K562 (cell line): ENCODE data around the gene COP1. TPM values are rescaled to one million over a fixed set of nuclear protein-coding genes. Genes with fewer than 3 reads are reported as not detected.
A peak's percentile ranks its signal among the peaks of the same experiment; 100 is the strongest.

Experiments used
- ATAC-seq: fragments of 200-7000 bp; cut with Tn5 transposase; 3 replicates; pipeline ENCODE4 v1.9.1; 2020; ENCODE audit warnings: moderate library complexity
- BruUV-seq: library from RNA; stranded (reverse); fragments of 400-500 nt; replicated peaks from 2 replicates; lab custom pipeline; 2021; lab: Mats Ljungman, UMichigan
- CTCF ChIA-PET: fragments of 300-600 bp; formaldehyde crosslinking; extraction: SDS; loops from one replicate; lab custom pipeline; 2021; ENCODE audit warnings: low intra/inter-chr PET ratio; lab: Yijun Ruan, JAX
- POLR2A ChIA-PET: fragments of 300-600, 350-650 bp; sonication (Branson Sonifier 250); formaldehyde crosslinking; extraction: SDS; loops from one replicate; lab custom pipeline; 2021; ENCODE audit warnings: antibody characterized with exemption, inconsistent platforms; lab: Yijun Ruan, JAX
- DNase-seq, 4 experiments: peaks; one replicate each; pipeline versions ENCODE4 v3.0.0 to v3.0.0-alpha.2; 2011 to 2018; ENCODE audit warnings: low spot score in 3 of 4, mixed read lengths in 3 of 4; ENCODE audit errors: extremely low read depth in 1 of 4
- FAIRE-seq: peaks from 2 replicates; lab custom pipeline; 2011; peaks lifted over from hg19 to GRCh38; lab: Jason Lieb, UNC
- H2AFZ ChIP-seq: 2 replicates; pipeline ENCODE4 v1.6.0; 2011; ENCODE audit warnings: low read depth, low read length, control low read depth, inconsistent platforms
- H3K27ac ChIP-seq: fragments of 200-600 bp; 3 replicates; pipeline ENCODE4 v1.8.0; 2011; ENCODE audit warnings: low read depth, mild to moderate bottlenecking, control low read depth, inconsistent platforms, low read length, moderate library complexity, mixed read lengths; ENCODE audit errors: extremely low read depth
- H3K27me3 ChIP-seq, 2 experiments: fragments of 300-600 bp in 1 of 2; 2 replicates in 1 of 2; 3 replicates in 1 of 2; pipeline versions ENCODE4 v1.6.0 to v1.8.0; 2011; ENCODE audit warnings: inconsistent platforms in 2 of 2, low read length in 2 of 2, mild to moderate bottlenecking in 1 of 2, mixed read lengths in 1 of 2, moderate library complexity in 1 of 2; ENCODE audit not compliant: control insufficient read depth in 2 of 2, insufficient read depth in 2 of 2
- H3K36me3 ChIP-seq: fragments of 300-600 bp; 3 replicates; pipeline ENCODE4 v1.8.0; 2011; ENCODE audit warnings: mild to moderate bottlenecking, low read length, inconsistent platforms; ENCODE audit not compliant: control insufficient read depth, insufficient read depth
- H3K4me1 ChIP-seq, 2 experiments: fragments of 200-600 bp in 1 of 2; replicated peaks in 1 of 2; 2 replicates in 1 of 2; 3 replicates in 1 of 2; pipeline versions ENCODE4 v1.5.1 to v1.8.0; 2011; ENCODE audit warnings: inconsistent platforms in 2 of 2, low read length in 2 of 2, mild to moderate bottlenecking in 1 of 2, mixed read lengths in 1 of 2, moderate library complexity in 1 of 2; ENCODE audit not compliant: control insufficient read depth in 2 of 2, insufficient read depth in 2 of 2
- H3K4me2 ChIP-seq: 2 replicates; pipeline ENCODE4 v1.6.1; 2011; ENCODE audit warnings: low read length, control low read depth, inconsistent platforms, mixed read lengths; ENCODE audit not compliant: insufficient read depth
- H3K4me3 ChIP-seq: fragments of 200-600 bp; sonication (generic), shearing (Covaris generic); 2 replicates; pipeline ENCODE4 v1.5.1; 2016; ENCODE audit warnings: control low read depth, inconsistent platforms
- H3K79me2 ChIP-seq: fragments of 200-600 bp; 3 replicates; pipeline ENCODE4 v1.8.0; 2011; ENCODE audit warnings: low read length, inconsistent platforms; ENCODE audit not compliant: control insufficient read depth, insufficient read depth
- H3K9ac ChIP-seq, 2 experiments: 2 replicates each; pipeline versions ENCODE4 v1.6.0 to v1.6.1; 2011; ENCODE audit warnings: low read depth in 2 of 2, low read length in 2 of 2, control low read depth in 1 of 2, inconsistent platforms in 1 of 2, mild to moderate bottlenecking in 1 of 2, mixed read lengths in 1 of 2; ENCODE audit not compliant: insufficient read depth in 1 of 2
- H3K9me1 ChIP-seq: one replicate; pipeline ENCODE4 v1.6.0; 2011; ENCODE audit warnings: inconsistent platforms, mild to moderate bottlenecking, low read length, moderate library complexity; ENCODE audit not compliant: control insufficient read depth, insufficient read depth
- H3K9me3 ChIP-seq: replicated peaks from 2 replicates; pipeline ENCODE4 v1.5.1; 2011; ENCODE audit warnings: low read depth, low read length, inconsistent platforms; ENCODE audit not compliant: control insufficient read depth, insufficient read depth
- H4K20me1 ChIP-seq: replicated peaks from 2 replicates; pipeline ENCODE4 v1.6.1; 2011; ENCODE audit warnings: low read length, inconsistent platforms, mixed read lengths; ENCODE audit not compliant: control insufficient read depth, insufficient read depth
- ARID1B ChIP-seq: fragments of 450-650 bp; IDR thresholded peaks from 2 replicates; pipeline ENCODE4 v1.6.1; 2016; ENCODE audit warnings: antibody characterized with exemption, mild to moderate bottlenecking, inconsistent platforms
- ATF3 ChIP-seq, 2 experiments: fragments of 450-650 bp in 1 of 2; sonication (generic) in 1 of 2; formaldehyde crosslinking in 1 of 2; IDR thresholded peaks in 1 of 2; conservative IDR thresholded peaks in 1 of 2; 2 replicates each; pipeline versions ENCODE4 v1.6.1 to v1.8.1; 2016 to 2023; ENCODE audit warnings: mild to moderate bottlenecking in 2 of 2, moderate library complexity in 2 of 2, inconsistent platforms in 1 of 2, missing genetic modification reagents in 1 of 2
- ATF7 ChIP-seq: fragments of 450-650 bp; IDR thresholded peaks from 2 replicates; pipeline ENCODE4 v1.7.1; 2014; ENCODE audit warnings: mild to moderate bottlenecking, moderate library complexity
- CCNT2 ChIP-seq: IDR thresholded peaks from 2 replicates; pipeline ENCODE4 v1.6.1; 2011; ENCODE audit warnings: borderline replicate concordance, low read depth, mild to moderate bottlenecking, moderate library complexity, mixed read lengths, low read length; ENCODE audit not compliant: insufficient read length; ENCODE audit errors: extremely low read depth
- CEBPB ChIP-seq: fragments of 450-650 bp; IDR thresholded peaks from 2 replicates; pipeline ENCODE4 v1.6.1; 2016; ENCODE audit warnings: missing genetic modification characterization, missing compliant biosample characterization
- CEBPG ChIP-seq, 3 experiments: fragments of 200-800 bp in 1 of 3; sonication (Bioruptor generic) in 1 of 3; sonication (generic) in 1 of 3; formaldehyde crosslinking in 1 of 3; IDR thresholded peaks in 2 of 3; conservative IDR thresholded peaks in 1 of 3; 2 replicates each; pipeline versions ENCODE4 v1.6.1 to v1.8.0; 2016 to 2022; ENCODE audit warnings: missing compliant biosample characterization in 2 of 3, missing genetic modification characterization in 2 of 3, mild to moderate bottlenecking in 1 of 3, missing genetic modification reagents in 1 of 3
- CREM ChIP-seq: IDR thresholded peaks from 2 replicates; pipeline ENCODE4 v1.6.1; 2014; ENCODE audit warnings: antibody characterized with exemption, low read depth
- FOSL1 ChIP-seq: fragments of 200-800 bp; sonication (Bioruptor generic); conservative IDR thresholded peaks from 2 replicates; pipeline ENCODE4 v1.6.1; 2016; ENCODE audit warnings: missing genetic modification characterization, missing compliant biosample characterization
- JUN ChIP-seq, 2 experiments: sonication (generic) in 1 of 2; formaldehyde crosslinking in 1 of 2; IDR thresholded peaks; 2 replicates each; pipeline versions ENCODE4 v1.6.1 to v1.8.0; 2012 to 2022; ENCODE audit warnings: borderline replicate concordance in 2 of 2, mild to moderate bottlenecking in 2 of 2, improper control_type of control experiment in 1 of 2, low read depth in 1 of 2, low read length in 1 of 2, missing genetic modification reagents in 1 of 2
- JUND ChIP-seq, 2 experiments: IDR thresholded peaks; 2 replicates in 1 of 2; 3 replicates in 1 of 2; pipeline ENCODE4 v1.6.1; 2011; ENCODE audit warnings: borderline replicate concordance in 2 of 2, low read depth in 2 of 2, low read length in 2 of 2, improper control_type of control experiment in 1 of 2, missing biosample characterization in 1 of 2, missing genetic modification characterization in 1 of 2, missing genetic modification reagents in 1 of 2
- MEIS2 ChIP-seq: fragments of 450-650 bp; IDR thresholded peaks from 2 replicates; pipeline ENCODE4 v1.6.1; 2014; ENCODE audit warnings: mild to moderate bottlenecking; ENCODE audit not compliant: partially characterized antibody
- NR4A1 ChIP-seq, 2 experiments: fragments of 250-450 bp in 1 of 2; fragments of 450-650 bp in 1 of 2; sonication (Bioruptor Pico) in 1 of 2; IDR thresholded peaks; 2 replicates each; pipeline versions ENCODE4 v1.4.0 to v1.6.1; 2016 to 2020; ENCODE audit warnings: mild to moderate bottlenecking in 2 of 2, missing compliant biosample characterization in 1 of 2, missing genetic modification characterization in 1 of 2, moderate library complexity in 1 of 2
- RCOR1 ChIP-seq, 2 experiments: IDR thresholded peaks; 2 replicates each; pipeline ENCODE4 v1.6.1; 2012; ENCODE audit warnings: low read depth in 2 of 2, low read length in 2 of 2, borderline replicate concordance in 1 of 2, improper control_type of control experiment in 1 of 2
- SP2 ChIP-seq: IDR thresholded peaks from 2 replicates; pipeline ENCODE4 v1.6.1; 2011; ENCODE audit warnings: mild to moderate bottlenecking, low read depth, low read length, moderate library complexity; ENCODE audit not compliant: poor library complexity, severe bottlenecking; ENCODE audit errors: extremely low read depth
- ZNF395 ChIP-seq: fragments of 200-800 bp; sonication (Bioruptor generic); IDR thresholded peaks from 2 replicates; pipeline ENCODE4 v1.6.1; 2017; ENCODE audit warnings: missing genetic modification characterization, missing compliant biosample characterization
- ZZZ3 ChIP-seq: fragments of 450-650 bp; IDR thresholded peaks from 2 replicates; pipeline ENCODE4 v1.6.1; 2016; ENCODE audit warnings: antibody characterized with exemption, mild to moderate bottlenecking, moderate library complexity
- in situ Hi-C: fragments of 300-500 bp; cut with MboI; formaldehyde crosslinking; loops from 4 replicates; pipeline ENCODE4 v1.15.0; 2018; ENCODE audit warnings: inconsistent platforms, mixed read lengths
- intact Hi-C: fragments of 100-400 bp; cut with micrococcal nuclease; formaldehyde crosslinking; loops from 2 replicates; pipeline ENCODE4 v1.14.2; 2022
- polyA plus RNA-seq, 8 experiments: library from polyadenylated mRNA; depleted of rRNA in 4 of 8; stranded (reverse) in 5 of 8; unstranded in 3 of 8; fragments of >200 nt; fragmentation: Nextera tagmentation in 2 of 8; fragmentation: Illumina TruSeq in 1 of 8; extraction: Ambion mirVana in 2 of 8; extraction: Trizol in 1 of 8; gene quantifications; 2 replicates each; pipeline versions ENCODE4 v1.2.1 to v1.2.3, GENCODE V29; 2011 to 2014; ENCODE audit warnings: inconsistent platforms in 1 of 8, missing spikeins in 1 of 8
- total RNA-seq, 7 experiments: library from RNA; depleted of rRNA in 6 of 7; stranded (reverse); fragments of >200 nt in 6 of 7; fragmentation: Illumina TruSeq in 2 of 7; extraction: Trizol in 2 of 7; gene quantifications; 2 replicates each; pipeline versions ENCODE4 v1.2.1 to v1.2.3, GENCODE V29; 2011 to 2021; ENCODE audit warnings: low replicate concordance in 1 of 7

The COP1 gene
- total and polyA plus RNA-seq, 9 of the 15 experiments (the other 6 are each of a cell fraction or from before 2014, with no cell fraction given) = 25.8 to 77.7 (median 58.6) TPM

- Histone ChIP-seq H3K79me2 (peaks cover 99% of the 10 kb centered on the region), H3K9me3 (no peaks in the 10 kb centered on the region), H3K9ac (no peak overlapping the region), H3K27me3 (no peaks in the 10 kb centered on the region), H3K36me3 (no peaks in the 10 kb centered on the region), H3K27ac (no peak overlapping the region), H2AFZ (no peak overlapping the region), H3K9me1 (no peaks in the 10 kb centered on the region), H4K20me1 (peaks cover 9% of the 10 kb centered on the region; the same call in 1 of the 2 replicates), H3K4me2 (no peak overlapping the region), H3K4me1 (peaks cover 4 to 11% of the 10 kb centered on the region in 2 experiments; a peak in 2 of 5 replicates), H3K4me3 (no peak overlapping the region)
- ChIA-PET CTCF (no interaction called here), POLR2A (interaction anchor here (1.0 kb wide), 1 partner anchor 25 kb away, joined by 3 read pairs; no protein-coding TSS in a partner anchor)
- FAIRE-seq = no peak
- DNase-seq = no peak
- TF ChIP-seq RCOR1 (IDR thresholded peaks at IDR 0.05; ENCODE audit: borderline replicate concordance in 1 of 2, low read depth in 2 of 2, low read length in 2 of 2) (peak in 1 of 2 experiments; percentile 28; a peak in 1 of 4 replicates), ATF7 (peak; percentile 70; the same call in 1 of the 2 replicates), JUND (IDR thresholded peaks at IDR 0.05; ENCODE audit: borderline replicate concordance, low read depth, low read length) (peak; percentile 72), JUND (tag; IDR thresholded peaks at IDR 0.05; ENCODE audit: borderline replicate concordance, low read depth, low read length) (peak; percentile 57; the same call in 2 of the 3 replicates), ZZZ3 (no peak), CCNT2 (no peak), CEBPB (tag) (peak; percentile 47), MEIS2 (peak; percentile 21), ATF3 (IDR thresholded peaks at IDR 0.05) (peak; percentile 91), ATF3 (CRISPR knock-in tag; conservative IDR thresholded peaks at IDR 0.05) (no peak), ARID1B (0 out of 2 replicates have a peak, but pooled peaks have one; percentile 15), CEBPG (CRISPR knock-in tag; IDR thresholded peaks at IDR 0.05) (no peak), CEBPG (tag; conservative IDR thresholded peaks at IDR 0.05 in 1 of 2, IDR thresholded peaks at IDR 0.05 in 1 of 2) (peak in 1 of 2 experiments; percentile 72; a peak in 2 of 4 replicates), NR4A1 (CRISPR knock-in tag; IDR thresholded peaks at IDR 0.05) (no peak), NR4A1 (tag; IDR thresholded peaks at IDR 0.05) (no peak), JUN (IDR thresholded peaks at IDR 0.05; ENCODE audit: borderline replicate concordance, low read depth, low read length) (peak; percentile 15; the same call in 1 of the 2 replicates), JUN (CRISPR knock-in tag; IDR thresholded peaks at IDR 0.05; ENCODE audit: borderline replicate concordance) (no peak), SP2 (no peak), CREM (0 out of 2 replicates have a peak, but pooled peaks have one; percentile 15), ZNF395 (no peak), FOSL1 (tag) (0 out of 2 replicates have a peak, but pooled peaks have one; percentile 23)
- no peak for ATAC-seq
- intact Hi-C loops (no loop called here), in situ Hi-C loops (no loop called here)
- BruUV-seq = no TSS peak
Observed at GRCh38 chr1:176201568-176201967, 5.5 kb downstream of the COP1 start.
